Natural killer cell (primary cell): ENCODE results near the gene BTBD9. TPM values are rescaled to one million over a fixed set of nuclear protein-coding genes. Genes with fewer than 3 reads are reported as not detected.

Experiments
- ATAC-seq, 3 donors: fragments of 150-1000 bp in 2 of 3; fragments of 200-7000 bp in 1 of 3; cut with Tn5 transposase; 1 replicate in 1 of 3; 2 replicates in 2 of 3; pipeline ENCODE4 v1.10.0; 2021; ENCODE audit warnings: mild to moderate bottlenecking in 2 of 3, moderate library complexity in 2 of 3
- DNase-seq, 2 donors: peaks; one replicate each; pipeline versions ENCODE4 v3.0.0 to v3.0.0-alpha.2; 2013 to 2021; ENCODE audit warnings: mixed read lengths in 1 of 2
- H3K27ac ChIP-seq: one replicate; pipeline ENCODE4 v1.5.1; 2013; ENCODE audit warnings: mild to moderate bottlenecking, low read length
- H3K27me3 ChIP-seq: one replicate; pipeline ENCODE4 v1.6.1; 2013; ENCODE audit warnings: low read length; ENCODE audit not compliant: control insufficient read depth, insufficient read depth
- H3K36me3 ChIP-seq: one replicate; pipeline ENCODE4 v1.6.1; 2013; ENCODE audit warnings: low read length; ENCODE audit not compliant: control insufficient read depth, insufficient read depth
- H3K4me1 ChIP-seq: one replicate; pipeline ENCODE4 v1.6.1; 2013; ENCODE audit warnings: low read length; ENCODE audit not compliant: control insufficient read depth, insufficient read depth
- H3K4me3 ChIP-seq: one replicate; pipeline ENCODE4 v1.5.1; 2013; ENCODE audit warnings: low read length
- H3K9me3 ChIP-seq: one replicate; pipeline ENCODE4 v1.6.1; 2013; ENCODE audit warnings: low read length; ENCODE audit not compliant: control insufficient read depth, insufficient read depth
- H3K27ac Mint-ChIP-seq, 2 donors: one replicate each; pipeline ENCODE4 v1.8.0; 2022; ENCODE audit warnings: mild to moderate bottlenecking in 2 of 2, mixed read lengths in 2 of 2, moderate library complexity in 1 of 2
- H3K27me3 Mint-ChIP-seq, 2 donors: one replicate each; pipeline ENCODE4 v1.8.0; 2022; ENCODE audit warnings: low read depth in 2 of 2, mixed read lengths in 2 of 2
- H3K36me3 Mint-ChIP-seq: one replicate; pipeline ENCODE4 v1.8.0; 2022; ENCODE audit warnings: mixed read lengths
- H3K4me1 Mint-ChIP-seq, 2 donors: one replicate each; pipeline ENCODE4 v1.8.0; 2022; ENCODE audit warnings: mixed read lengths in 2 of 2
- H3K4me3 Mint-ChIP-seq: one replicate; pipeline ENCODE4 v1.8.0; 2022; ENCODE audit warnings: mild to moderate bottlenecking, moderate library complexity, mixed read lengths
- H3K9me3 Mint-ChIP-seq, 2 donors: one replicate each; pipeline ENCODE4 v1.8.0; 2022; ENCODE audit warnings: mixed read lengths in 2 of 2
- WGBS: methylation state at CpG from one replicate; pipeline ENCODE4 v1.1.7; 2013; ENCODE audit warnings: missing lambda C conversion rate; ENCODE audit not compliant: insufficient coverage; 5-methylcytosine and 5-hydroxymethylcytosine counted together
- intact Hi-C: fragments of 100-400 bp; cut with micrococcal nuclease; formaldehyde crosslinking; loops from one replicate; pipeline ENCODE4 v1.14.2; 2022
- total RNA-seq, 4 donors: library from RNA; stranded (reverse); fragments of 120-200 nt in 1 of 4; gene quantifications; one replicate each; pipeline versions ENCODE4 v1.2.3 to v1.2.4, GENCODE V29; 2013 to 2022
- TF ChIP-seq, protein P1 (sequence below): fragments of 200-600 bp; IDR thresholded peaks from one replicate; pipeline ENCODE4 v1.8.0; 2022; ENCODE audit warnings: antibody characterized with exemption

The BTBD9 gene
- total RNA-seq, 3 donors from 2014 or later (not counting 1 experiment from before 2014, with no cell fraction given): 51.6 to 70.3 (median 54.3) TPM

DNA sequence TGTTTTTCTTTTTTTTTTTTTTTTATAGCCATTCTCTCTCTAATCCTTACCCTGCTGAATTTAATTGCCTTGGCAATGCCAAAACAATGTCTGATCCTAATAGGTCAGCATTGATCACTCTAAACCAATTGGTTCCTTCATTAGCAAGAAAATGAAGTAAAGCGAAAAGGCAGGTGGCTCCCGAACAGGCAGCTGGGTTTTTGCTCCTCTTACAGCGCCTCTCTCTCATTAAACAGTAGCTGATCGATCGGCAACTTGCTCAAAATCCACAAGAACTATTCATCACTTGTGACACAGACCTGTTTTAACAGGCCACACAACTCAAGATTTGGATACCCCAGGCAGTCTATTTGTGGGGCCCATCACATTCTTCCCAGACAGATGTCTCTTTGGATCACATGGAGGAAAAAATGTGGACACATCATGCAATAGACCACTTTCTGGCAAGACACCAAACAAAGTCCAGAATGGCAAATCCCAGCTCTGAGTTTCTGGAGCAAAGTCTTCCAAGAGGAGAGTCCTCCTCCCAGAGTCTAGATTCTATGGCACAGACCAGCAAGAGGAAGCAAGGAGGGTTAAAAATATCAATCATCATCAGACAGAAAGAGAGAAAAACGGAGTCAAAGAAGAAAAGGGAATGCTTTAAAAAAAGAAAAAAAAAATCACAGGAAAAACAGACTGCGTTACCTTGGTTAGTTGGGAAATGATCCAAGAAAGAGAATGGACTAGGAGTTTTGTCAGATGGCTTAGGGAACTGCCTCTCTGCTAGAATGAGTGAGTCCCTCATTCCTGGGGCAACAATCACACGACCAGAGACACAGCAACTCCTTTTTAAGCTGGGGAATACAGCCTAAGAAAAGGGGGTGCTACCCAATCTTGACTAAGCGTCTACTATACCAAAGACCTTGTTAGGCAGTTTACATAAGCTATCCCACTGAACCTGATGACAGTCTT lies 247.8 kb downstream of the BTBD9 start:
- Histone ChIP-seq H3K27me3 (no peaks in the 10 kb centered on the region), H3K36me3 (no peaks in the 10 kb centered on the region), H3K4me3 (no peak overlapping the region), H3K4me1 (no peaks in the 10 kb centered on the region), H3K27ac (no peak overlapping the region), H3K9me3 (no peaks in the 10 kb centered on the region)
- Mint-ChIP-seq H3K4me3 (no peak overlapping the region), H3K27me3 (no peaks in the 10 kb centered on the region), H3K4me1 (peaks cover 0 to 15% of the 10 kb centered on the region in 2 donors), H3K9me3 (no peaks in the 10 kb centered on the region), H3K36me3 (no peaks in the 10 kb centered on the region), H3K27ac (no peak overlapping the region)
- 96% methylated on average over 9 of the region's 9 CpGs for WGBS
- TF ChIP-seq, protein P1, sequence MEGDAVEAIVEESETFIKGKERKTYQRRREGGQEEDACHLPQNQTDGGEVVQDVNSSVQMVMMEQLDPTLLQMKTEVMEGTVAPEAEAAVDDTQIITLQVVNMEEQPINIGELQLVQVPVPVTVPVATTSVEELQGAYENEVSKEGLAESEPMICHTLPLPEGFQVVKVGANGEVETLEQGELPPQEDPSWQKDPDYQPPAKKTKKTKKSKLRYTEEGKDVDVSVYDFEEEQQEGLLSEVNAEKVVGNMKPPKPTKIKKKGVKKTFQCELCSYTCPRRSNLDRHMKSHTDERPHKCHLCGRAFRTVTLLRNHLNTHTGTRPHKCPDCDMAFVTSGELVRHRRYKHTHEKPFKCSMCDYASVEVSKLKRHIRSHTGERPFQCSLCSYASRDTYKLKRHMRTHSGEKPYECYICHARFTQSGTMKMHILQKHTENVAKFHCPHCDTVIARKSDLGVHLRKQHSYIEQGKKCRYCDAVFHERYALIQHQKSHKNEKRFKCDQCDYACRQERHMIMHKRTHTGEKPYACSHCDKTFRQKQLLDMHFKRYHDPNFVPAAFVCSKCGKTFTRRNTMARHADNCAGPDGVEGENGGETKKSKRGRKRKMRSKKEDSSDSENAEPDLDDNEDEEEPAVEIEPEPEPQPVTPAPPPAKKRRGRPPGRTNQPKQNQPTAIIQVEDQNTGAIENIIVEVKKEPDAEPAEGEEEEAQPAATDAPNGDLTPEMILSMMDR: no peak
- ATAC-seq (no peak), DNase-seq (no peak)
- intact Hi-C loops: no loop called here

DNA sequence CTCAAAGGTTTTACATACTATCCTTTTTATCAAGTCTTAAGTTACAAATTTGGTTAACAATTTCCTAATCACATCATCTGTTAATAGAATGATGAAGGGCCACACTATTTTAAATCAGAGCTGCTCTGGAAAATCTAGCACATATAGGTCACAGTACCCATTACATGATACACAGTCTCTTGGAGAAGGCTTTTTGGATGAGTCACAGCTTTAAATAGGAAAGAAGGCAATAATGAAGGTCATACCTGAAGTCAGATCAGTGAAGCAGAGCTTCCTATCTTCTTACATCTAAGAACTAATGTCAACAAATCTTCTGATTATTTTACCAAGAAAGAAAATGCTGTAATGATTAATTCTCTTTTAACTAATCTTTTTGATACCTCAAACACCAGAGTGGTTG lies 248.5 kb downstream of the BTBD9 start:
- no peak overlapping the region for H3K4me3 Mint-ChIP-seq
- DNase-seq: no peak

DNA sequence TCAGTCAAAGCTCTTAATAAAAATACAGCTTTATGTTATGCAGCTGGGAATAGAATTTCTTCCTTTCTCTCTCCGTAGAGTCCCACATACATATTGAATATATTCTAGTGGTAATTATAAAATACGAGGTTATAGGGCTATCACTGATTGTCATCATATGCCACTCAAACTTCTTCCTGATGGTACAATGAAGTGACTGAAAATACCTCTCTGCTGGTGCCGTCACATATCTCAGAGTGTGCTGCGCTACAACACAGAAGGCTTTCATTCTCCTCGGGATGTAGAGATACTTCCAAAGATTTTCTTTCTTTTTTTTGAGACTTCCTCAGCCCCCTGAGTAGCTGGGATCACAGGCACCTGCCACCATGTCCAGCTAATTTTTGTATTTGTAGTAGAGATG lies 249.9 kb downstream of the BTBD9 start:
- Mint-ChIP-seq H3K27ac (no peak overlapping the region), H3K4me3 (no peak overlapping the region), H3K4me1 (peaks cover 0 to 15% of the 10 kb centered on the region in 2 donors), H3K9me3 (no peaks in the 10 kb centered on the region), H3K36me3 (no peaks in the 10 kb centered on the region), H3K27me3 (no peaks in the 10 kb centered on the region)
- H3K27ac ChIP-seq: no peak overlapping the region
- H3K27me3 ChIP-seq: no peaks in the 10 kb centered on the region
- H3K4me1 ChIP-seq: no peaks in the 10 kb centered on the region
- WGBS: 96% methylated on average over 3 of the region's 5 CpGs
- no peak for DNase-seq
- no peaks in the 10 kb centered on the region for H3K9me3 ChIP-seq
- no peak for ATAC-seq
- TF ChIP-seq, protein P1: no peak
- H3K4me3 ChIP-seq: no peak overlapping the region
- no peaks in the 10 kb centered on the region for H3K36me3 ChIP-seq
- intact Hi-C loops: no loop called here

More for the DNA sequence above, 248.5 kb downstream of the BTBD9 start:
- no peaks in the 10 kb centered on the region for H3K27me3 ChIP-seq
- Mint-ChIP-seq H3K27ac (no peak overlapping the region), H3K27me3 (no peaks in the 10 kb centered on the region), H3K36me3 (no peaks in the 10 kb centered on the region), H3K4me1 (peaks cover 0 to 15% of the 10 kb centered on the region in 2 donors), H3K9me3 (no peaks in the 10 kb centered on the region)
- TF ChIP-seq, protein P1: no peak
- H3K4me1 ChIP-seq: no peaks in the 10 kb centered on the region
- no peak for ATAC-seq
- H3K27ac ChIP-seq: no peak overlapping the region
- H3K36me3 ChIP-seq: no peaks in the 10 kb centered on the region
- H3K4me3 ChIP-seq: no peak overlapping the region
- H3K9me3 ChIP-seq: no peaks in the 10 kb centered on the region
- intact Hi-C loops: no loop called here
